WI38 (cell line): ENCODE measurements around the gene ITCH.
"Not testable (repeated sequence)": the region's sequence is repeated elsewhere in the genome, so short reads cannot be mapped to it uniquely, and the experiment has no call there.

ENCODE experiments used
- H3K4me3 ChIP-seq: 2 replicates; pipeline ENCODE4 v1.5.1; 2011; ENCODE audit warnings: low read depth, mild to moderate bottlenecking, control low read depth, low read length
- TF ChIP-seq, protein P1 (sequence below): IDR thresholded peaks from 2 replicates; pipeline ENCODE4 v1.5.1; 2012; ENCODE audit warnings: low read depth, mild to moderate bottlenecking, control low read depth, low read length

ITCH gene

DNA sequence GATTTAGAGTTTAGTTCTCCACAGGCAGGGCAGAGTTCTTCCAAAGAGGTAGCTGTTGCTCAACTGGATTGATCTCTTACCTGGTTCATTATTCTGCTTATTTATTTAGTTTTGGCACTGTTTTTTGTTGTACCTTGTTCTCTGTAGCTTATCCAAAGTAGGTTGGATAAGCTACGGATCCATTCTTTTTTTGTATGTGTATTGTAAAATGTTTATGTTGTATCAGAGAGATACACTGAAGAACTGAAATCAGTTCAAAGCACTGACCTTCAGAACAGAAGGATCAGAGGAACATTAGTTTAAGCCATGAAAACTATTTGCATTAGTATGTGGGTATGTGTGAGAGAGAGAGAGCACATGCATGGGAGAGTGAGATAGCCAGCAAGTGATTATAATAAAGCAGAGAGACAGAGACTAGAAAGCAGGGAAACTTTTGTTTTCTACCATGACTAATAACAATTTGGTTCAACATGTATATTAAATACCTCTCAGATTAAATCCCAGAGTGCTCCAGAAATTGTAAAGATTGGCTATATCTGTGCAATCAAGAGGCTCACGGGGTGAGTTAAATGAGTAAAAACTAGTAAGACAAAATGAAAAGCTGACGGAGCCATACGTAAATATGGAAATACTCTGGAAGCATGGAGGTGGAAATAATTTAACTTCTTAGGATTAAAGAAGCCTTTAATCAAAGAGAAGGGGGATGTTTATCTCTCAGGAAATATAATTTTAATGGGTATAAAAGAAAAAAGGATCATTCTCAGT, 40.2 kb downstream of the ITCH start:
- TF ChIP-seq, protein P1, sequence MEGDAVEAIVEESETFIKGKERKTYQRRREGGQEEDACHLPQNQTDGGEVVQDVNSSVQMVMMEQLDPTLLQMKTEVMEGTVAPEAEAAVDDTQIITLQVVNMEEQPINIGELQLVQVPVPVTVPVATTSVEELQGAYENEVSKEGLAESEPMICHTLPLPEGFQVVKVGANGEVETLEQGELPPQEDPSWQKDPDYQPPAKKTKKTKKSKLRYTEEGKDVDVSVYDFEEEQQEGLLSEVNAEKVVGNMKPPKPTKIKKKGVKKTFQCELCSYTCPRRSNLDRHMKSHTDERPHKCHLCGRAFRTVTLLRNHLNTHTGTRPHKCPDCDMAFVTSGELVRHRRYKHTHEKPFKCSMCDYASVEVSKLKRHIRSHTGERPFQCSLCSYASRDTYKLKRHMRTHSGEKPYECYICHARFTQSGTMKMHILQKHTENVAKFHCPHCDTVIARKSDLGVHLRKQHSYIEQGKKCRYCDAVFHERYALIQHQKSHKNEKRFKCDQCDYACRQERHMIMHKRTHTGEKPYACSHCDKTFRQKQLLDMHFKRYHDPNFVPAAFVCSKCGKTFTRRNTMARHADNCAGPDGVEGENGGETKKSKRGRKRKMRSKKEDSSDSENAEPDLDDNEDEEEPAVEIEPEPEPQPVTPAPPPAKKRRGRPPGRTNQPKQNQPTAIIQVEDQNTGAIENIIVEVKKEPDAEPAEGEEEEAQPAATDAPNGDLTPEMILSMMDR = no peak
- no peak overlapping the region for H3K4me3 ChIP-seq

- TF ChIP-seq, protein P1 = no peak
- H3K4me3 ChIP-seq = no peak overlapping the region
Measured at GRCh38 chr20:34403908-34404307, 40.8 kb downstream of the ITCH start.

- TF ChIP-seq, protein P1 = no peak
- no peak overlapping the region for H3K4me3 ChIP-seq
Measured at GRCh38 chr20:34404803-34405202, 41.7 kb downstream of the ITCH start.

DNA sequence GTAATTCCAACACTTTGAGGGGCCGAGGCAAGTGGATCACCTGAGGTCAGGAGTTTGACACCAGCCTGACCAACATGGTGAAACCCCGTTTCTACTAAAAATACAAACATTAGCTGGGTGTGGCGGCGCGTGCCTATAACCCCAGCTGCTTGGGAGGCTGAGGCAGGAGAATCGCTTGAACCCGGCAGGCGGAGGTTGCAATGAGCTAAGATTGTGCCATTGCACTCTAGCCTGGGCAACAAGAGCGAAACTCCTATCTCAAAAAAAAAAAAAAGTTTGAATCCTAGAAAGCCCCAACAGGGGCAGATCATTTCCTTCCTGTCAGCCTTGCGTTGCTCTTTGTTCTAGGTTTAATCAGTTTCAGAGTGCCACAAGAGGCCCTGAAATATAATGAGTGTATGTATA, 42.2 kb downstream of the ITCH start:
- not testable (repeated sequence) for H3K4me3 ChIP-seq

DNA sequence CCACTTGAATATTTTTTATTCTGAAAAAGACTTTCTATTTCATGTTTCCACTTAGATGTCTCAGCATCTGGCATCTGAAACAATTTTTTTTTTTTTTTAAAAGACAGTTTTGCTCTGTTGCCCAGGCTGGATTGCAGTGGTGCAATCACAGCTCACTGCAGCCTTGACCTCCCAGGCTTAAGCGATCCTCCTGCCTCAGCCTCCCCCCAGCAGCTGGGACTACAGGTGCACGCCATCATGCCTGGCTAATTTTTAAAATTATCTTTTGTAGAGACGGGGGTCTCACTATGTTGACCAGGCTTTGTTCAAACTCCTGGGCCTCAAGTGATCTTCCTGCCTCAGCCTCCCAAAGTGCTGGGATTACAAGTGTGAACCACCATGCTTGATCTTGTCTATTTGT, 42.9 kb downstream of the ITCH start:
- not testable (repeated sequence) for H3K4me3 ChIP-seq

GRCh38 chr20:34407962-34408474, 44.9 kb downstream of the ITCH start:
- no peak overlapping the region for H3K4me3 ChIP-seq

GRCh38 chr20:34410336-34410735, 47.3 kb downstream of the ITCH start:
- H3K4me3 ChIP-seq = no peak overlapping the region
- TF ChIP-seq, protein P1 = no peak

More at GRCh38 chr20:34407962-34408474, 44.9 kb downstream of the ITCH start:
- TF ChIP-seq, protein P1 = no peak

GRCh38 chr20:34412453-34412852, 49.4 kb downstream of the ITCH start:
- H3K4me3 ChIP-seq = no peak overlapping the region
- TF ChIP-seq, protein P1 = no peak

DNA sequence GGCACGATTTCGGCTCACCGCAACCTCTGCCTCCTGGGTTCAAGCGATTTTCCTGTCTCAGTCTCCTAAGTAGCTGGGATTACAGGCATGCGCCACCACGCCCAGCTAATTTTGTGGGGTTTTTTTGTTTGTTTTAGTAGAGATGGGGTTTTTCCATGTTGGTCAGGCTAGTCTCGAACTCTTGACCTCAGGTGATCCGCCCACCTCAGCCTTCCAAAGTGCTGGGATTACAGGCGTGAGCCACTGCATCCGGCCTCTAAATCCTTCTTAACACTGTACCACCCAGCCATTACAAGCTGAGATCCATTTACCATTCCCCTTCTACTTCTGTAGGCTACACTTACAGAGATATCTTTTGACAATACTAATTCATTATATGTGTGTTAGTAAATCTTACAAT, 51.5 kb downstream of the ITCH start:
- H3K4me3 ChIP-seq = not testable (repeated sequence)
